ENCODE measurements around the gene PRR32. TPM values are rescaled to one million over a fixed set of nuclear protein-coding genes. Genes with fewer than 3 reads are reported as not detected.

The PRR32 gene
- total RNA-seq, 2 experiments from 2014 or later: not detected

DNA sequence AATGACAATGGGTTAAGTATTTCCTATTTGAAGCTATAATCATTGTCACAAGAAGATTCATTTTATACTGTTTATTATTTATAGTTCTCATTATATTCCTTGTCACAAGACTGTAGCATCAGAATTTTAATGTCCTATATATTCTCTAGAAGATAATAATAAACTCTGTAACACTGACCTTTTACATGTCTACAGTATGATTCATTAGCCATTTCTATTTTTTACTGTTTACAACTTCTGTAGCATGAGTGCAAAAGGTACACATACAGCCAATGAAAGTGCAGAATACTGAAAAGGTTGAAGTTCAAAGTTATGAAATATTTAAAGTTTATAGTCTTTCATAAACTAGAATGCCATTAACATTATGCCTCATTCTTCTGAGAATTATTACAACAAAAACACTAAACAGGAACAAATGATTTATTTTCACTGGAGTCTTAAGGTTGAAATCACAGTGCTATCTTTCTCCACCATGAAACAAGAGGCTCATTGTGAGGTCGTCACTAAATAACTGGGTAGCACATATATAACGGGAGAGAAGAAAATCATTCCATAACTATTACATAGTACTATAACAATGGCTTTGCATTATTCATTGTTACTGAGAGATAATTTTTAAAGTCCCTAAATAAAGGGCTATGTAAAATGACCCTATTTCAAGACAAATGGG lies 4.9 kb downstream of the PRR32 start:
- Mint-ChIP-seq H3K4me1 (ENCODE audit: low read depth) (no peaks in the 10 kb centered on the region), H3K9me3 (no peaks in the 10 kb centered on the region), H3K27me3 (no peaks in the 10 kb centered on the region), H3K27ac (no peak overlapping the region), H3K36me3 (ENCODE audit: low read depth) (no peaks in the 10 kb centered on the region), H3K4me3 (no peak overlapping the region)
- ATAC-seq (ENCODE audit: poor library complexity): no peak
- intact Hi-C loops (cut with DNase I, micrococcal nuclease): no loop called here
- no peak overlapping the region for H3K27ac ChIP-seq (ENCODE audit: low read depth in 1 of 2, low read length in 2 of 2)
- TF ChIP-seq, protein P1, sequence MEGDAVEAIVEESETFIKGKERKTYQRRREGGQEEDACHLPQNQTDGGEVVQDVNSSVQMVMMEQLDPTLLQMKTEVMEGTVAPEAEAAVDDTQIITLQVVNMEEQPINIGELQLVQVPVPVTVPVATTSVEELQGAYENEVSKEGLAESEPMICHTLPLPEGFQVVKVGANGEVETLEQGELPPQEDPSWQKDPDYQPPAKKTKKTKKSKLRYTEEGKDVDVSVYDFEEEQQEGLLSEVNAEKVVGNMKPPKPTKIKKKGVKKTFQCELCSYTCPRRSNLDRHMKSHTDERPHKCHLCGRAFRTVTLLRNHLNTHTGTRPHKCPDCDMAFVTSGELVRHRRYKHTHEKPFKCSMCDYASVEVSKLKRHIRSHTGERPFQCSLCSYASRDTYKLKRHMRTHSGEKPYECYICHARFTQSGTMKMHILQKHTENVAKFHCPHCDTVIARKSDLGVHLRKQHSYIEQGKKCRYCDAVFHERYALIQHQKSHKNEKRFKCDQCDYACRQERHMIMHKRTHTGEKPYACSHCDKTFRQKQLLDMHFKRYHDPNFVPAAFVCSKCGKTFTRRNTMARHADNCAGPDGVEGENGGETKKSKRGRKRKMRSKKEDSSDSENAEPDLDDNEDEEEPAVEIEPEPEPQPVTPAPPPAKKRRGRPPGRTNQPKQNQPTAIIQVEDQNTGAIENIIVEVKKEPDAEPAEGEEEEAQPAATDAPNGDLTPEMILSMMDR (IDR thresholded peaks at IDR 0.05): no peak
- no peaks in the 10 kb centered on the region for H3K9me3 ChIP-seq (ENCODE audit: control insufficient read depth in 1 of 2, insufficient read depth in 1 of 2, low read length in 2 of 2)
- no peak for DNase-seq
- H3K4me3 ChIP-seq (ENCODE audit: low read length): no peak overlapping the region
- no peaks in the 10 kb centered on the region for H3K27me3 ChIP-seq (ENCODE audit: control insufficient read depth in 1 of 2, insufficient read depth in 2 of 2, low read length in 2 of 2)
- no peaks in the 10 kb centered on the region for H3K36me3 ChIP-seq (ENCODE audit: insufficient read depth, low read length)
- POLR2A ChIA-PET: no interaction called here
- CTCF ChIA-PET: no interaction called here
- no peaks in the 10 kb centered on the region for H3K4me1 ChIP-seq (ENCODE audit: insufficient read depth, low read length)

GRCh38 chrX:126825566-126826193 lies 6.2 kb downstream of the PRR32 start:
- no peak overlapping the region for H3K4me3 ChIP-seq (ENCODE audit: low read length)
- H3K27ac Mint-ChIP-seq: no peak overlapping the region
- H3K27me3 Mint-ChIP-seq: no peaks in the 10 kb centered on the region
- CTCF ChIA-PET: no interaction called here
- H3K27ac ChIP-seq (ENCODE audit: low read depth in 1 of 2, low read length in 2 of 2): no peak overlapping the region
- intact Hi-C loops (cut with DNase I, micrococcal nuclease): no loop called here
- ATAC-seq (ENCODE audit: poor library complexity) (no peak), DNase-seq (no peak)
- H3K36me3 ChIP-seq (ENCODE audit: insufficient read depth, low read length): no peaks in the 10 kb centered on the region
- TF ChIP-seq, protein P1 (IDR thresholded peaks at IDR 0.05): no peak
- no peaks in the 10 kb centered on the region for H3K9me3 Mint-ChIP-seq
- H3K27me3 ChIP-seq (ENCODE audit: control insufficient read depth in 1 of 2, insufficient read depth in 2 of 2, low read length in 2 of 2): no peaks in the 10 kb centered on the region
- no peak overlapping the region for H3K4me3 Mint-ChIP-seq
- no peaks in the 10 kb centered on the region for H3K36me3 Mint-ChIP-seq (ENCODE audit: low read depth)
- POLR2A ChIA-PET: no interaction called here
- H3K4me1 Mint-ChIP-seq (ENCODE audit: low read depth): no peaks in the 10 kb centered on the region
- no peaks in the 10 kb centered on the region for H3K9me3 ChIP-seq (ENCODE audit: control insufficient read depth in 1 of 2, insufficient read depth in 1 of 2, low read length in 2 of 2)
- H3K4me1 ChIP-seq (ENCODE audit: insufficient read depth, low read length): no peaks in the 10 kb centered on the region

DNA sequence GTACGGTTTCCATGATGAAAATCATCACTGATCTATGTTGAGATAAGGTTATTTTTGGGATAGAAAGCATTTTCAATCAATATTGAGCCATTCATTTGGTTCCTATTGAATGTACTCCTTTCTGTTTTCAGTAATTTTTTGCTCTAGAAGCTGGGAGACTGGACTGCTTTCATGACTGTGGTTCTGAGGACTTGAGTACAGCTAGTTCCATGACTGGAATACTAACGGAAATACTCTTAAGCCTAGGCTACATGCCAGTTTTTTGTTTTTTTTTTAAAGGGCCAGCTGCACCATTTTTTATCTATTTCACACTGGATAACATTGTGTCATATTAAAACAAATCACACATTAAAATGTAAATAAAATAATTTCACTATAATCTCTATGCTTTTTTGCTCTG lies 16.7 kb downstream of the PRR32 start:
- ChIA-PET POLR2A (no interaction called here), CTCF (no interaction called here)
- intact Hi-C loops (cut with DNase I, micrococcal nuclease): loop anchor here in 1 of 2 experiments (5.0 kb wide), 1 partner anchor 579 kb away; no protein-coding TSS in a partner anchor
- no peaks in the 10 kb centered on the region for H3K9me3 Mint-ChIP-seq
- H3K36me3 Mint-ChIP-seq (ENCODE audit: low read depth): no peaks in the 10 kb centered on the region
- no peak for ATAC-seq (ENCODE audit: poor library complexity)
- Histone ChIP-seq H3K27me3 (ENCODE audit: control insufficient read depth in 1 of 2, insufficient read depth in 2 of 2, low read length in 2 of 2) (no peaks in the 10 kb centered on the region), H3K4me1 (ENCODE audit: insufficient read depth, low read length) (no peaks in the 10 kb centered on the region), H3K36me3 (ENCODE audit: insufficient read depth, low read length) (no peaks in the 10 kb centered on the region), H3K9me3 (ENCODE audit: control insufficient read depth in 1 of 2, insufficient read depth in 1 of 2, low read length in 2 of 2) (no peaks in the 10 kb centered on the region), H3K27ac (ENCODE audit: low read depth in 1 of 2, low read length in 2 of 2) (no peak overlapping the region), H3K4me3 (ENCODE audit: low read length) (no peak overlapping the region)
- no peak for DNase-seq
- no peaks in the 10 kb centered on the region for H3K4me1 Mint-ChIP-seq (ENCODE audit: low read depth)
- TF ChIP-seq, protein P1 (IDR thresholded peaks at IDR 0.05): no peak
- H3K27me3 Mint-ChIP-seq: no peaks in the 10 kb centered on the region
- H3K27ac Mint-ChIP-seq: no peak overlapping the region
- no peak overlapping the region for H3K4me3 Mint-ChIP-seq

All from CD4-positive, alpha-beta T cell (primary cell).